Vagina (tissue), 2 donors: ENCODE data around the gene ADARB2.

Experiments
- CTCF ChIP-seq, 3 experiments: fragments of 450-650 bp in 2 of 3; fragments of 200-600 bp in 1 of 3; sonication (generic) in 1 of 3; IDR thresholded peaks; one replicate each; pipeline ENCODE4 v1.5.1; 2017 to 2019; ENCODE audit warnings: antibody characterized with exemption in 3 of 3, mild to moderate bottlenecking in 2 of 3, moderate library complexity in 2 of 3
- POLR2A ChIP-seq, 2 donors: fragments of 450-650 bp; IDR thresholded peaks; one replicate each; pipeline ENCODE4 v1.6.1; 2017; ENCODE audit warnings: antibody characterized with exemption in 2 of 2, mild to moderate bottlenecking in 2 of 2, moderate library complexity in 2 of 2

DNA sequence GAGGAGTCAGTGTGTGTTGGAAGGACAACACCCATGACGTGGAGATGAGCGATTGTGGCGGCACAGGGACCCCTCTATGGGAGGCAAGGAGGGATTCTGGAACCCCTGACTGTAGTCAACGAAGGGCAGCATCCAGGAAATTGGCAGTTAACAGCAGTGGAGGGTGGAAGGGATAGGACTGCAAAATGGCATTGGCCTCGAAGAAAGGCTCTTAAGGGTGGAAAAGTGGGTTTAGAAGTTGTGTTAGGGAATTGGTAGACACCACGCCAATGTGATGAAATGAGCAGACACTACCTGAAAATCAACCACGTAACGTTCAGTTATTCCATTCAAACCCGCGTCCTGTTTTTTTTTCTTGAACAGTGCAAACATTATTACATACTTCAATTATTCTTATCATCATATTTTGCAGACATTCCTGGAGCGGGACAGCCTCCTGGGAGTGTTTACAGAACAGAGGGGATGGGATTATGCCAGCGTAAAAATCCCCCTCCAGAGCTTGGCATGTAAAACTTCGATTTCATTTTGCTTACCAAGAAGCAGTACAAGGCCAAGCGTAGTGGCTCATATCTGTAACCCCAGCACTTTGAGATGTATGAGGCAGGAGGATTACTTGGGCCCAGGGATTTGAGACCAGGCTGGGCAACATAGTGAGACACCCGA, 409.0 kb downstream of the ADARB2 start:
- TF ChIP-seq POLR2A (IDR thresholded peaks at IDR 0.05), result no peak
- no peak for TF ChIP-seq CTCF (IDR thresholded peaks at IDR 0.05)
